H9 (cell line): ENCODE measurements around the gene CHCHD3. TPM values are rescaled to one million over a fixed set of nuclear protein-coding genes. Genes with fewer than 3 reads are reported as not detected.

Experiments
- DNase-seq: peaks from one replicate; pipeline ENCODE4 v3.0.0-alpha.2; 2017
- H2AFZ ChIP-seq: one replicate; pipeline ENCODE4 v1.6.1; 2013; ENCODE audit warnings: mild to moderate bottlenecking, low read length, control low read depth, moderate library complexity
- H2AK5ac ChIP-seq: 2 replicates; pipeline ENCODE4 v1.6.1; 2013; ENCODE audit warnings: low read length, control low read depth, mixed read lengths; ENCODE audit not compliant: insufficient read length
- H2BK120ac ChIP-seq: one replicate; pipeline ENCODE4 v1.6.1; 2013; ENCODE audit warnings: low read depth, mild to moderate bottlenecking, low read length, control low read depth, inconsistent platforms; ENCODE audit not compliant: poor library complexity, severe bottlenecking
- H2BK12ac ChIP-seq: 2 replicates; pipeline ENCODE4 v1.6.1; 2013; ENCODE audit warnings: low read length, control low read depth, mixed read lengths, low read depth; ENCODE audit not compliant: insufficient read length
- H2BK15ac ChIP-seq: 2 replicates; pipeline ENCODE4 v1.6.1; 2013; ENCODE audit warnings: low read depth, low read length, control low read depth
- H2BK20ac ChIP-seq: one replicate; pipeline ENCODE4 v1.6.1; 2013; ENCODE audit warnings: low read depth, mild to moderate bottlenecking, low read length, control low read depth, inconsistent platforms; ENCODE audit not compliant: poor library complexity, severe bottlenecking
- H2BK5ac ChIP-seq: 2 replicates; pipeline ENCODE4 v1.6.1; 2013; ENCODE audit warnings: low read length, control low read depth, mixed read lengths; ENCODE audit not compliant: insufficient read length
- H3K14ac ChIP-seq: 2 replicates; pipeline ENCODE4 v1.6.1; 2013; ENCODE audit warnings: low read length, control low read depth; ENCODE audit not compliant: insufficient read depth
- H3K18ac ChIP-seq: 2 replicates; pipeline ENCODE4 v1.6.1; 2013; ENCODE audit warnings: low read depth, mild to moderate bottlenecking, mixed read lengths, low read length, control low read depth; ENCODE audit not compliant: insufficient read length
- H3K23ac ChIP-seq: 2 replicates; pipeline ENCODE4 v1.6.1; 2013; ENCODE audit warnings: low read length, control low read depth, mixed read lengths, low read depth; ENCODE audit not compliant: insufficient read length
- H3K23me2 ChIP-seq: 2 replicates; pipeline ENCODE4 v1.6.1; 2013; ENCODE audit warnings: low read depth, mild to moderate bottlenecking, mixed read lengths, low read length, control low read depth; ENCODE audit not compliant: insufficient read length, poor library complexity, severe bottlenecking
- H3K27ac ChIP-seq: 2 replicates; pipeline ENCODE4 v1.5.1; 2013; ENCODE audit warnings: low read length, control low read depth, mixed read lengths, low read depth; ENCODE audit not compliant: insufficient read length
- H3K27me3 ChIP-seq: 2 replicates; pipeline ENCODE4 v1.6.1; 2013; ENCODE audit warnings: low read length, control low read depth, inconsistent platforms; ENCODE audit not compliant: insufficient read depth
- H3K4ac ChIP-seq: 2 replicates; pipeline ENCODE4 v1.6.1; 2013; ENCODE audit warnings: low read depth, mild to moderate bottlenecking, control low read depth, inconsistent platforms, low read length, moderate library complexity
- H3K4me1 ChIP-seq: 2 replicates; pipeline ENCODE4 v1.6.1; 2013; ENCODE audit warnings: low read length, control low read depth, inconsistent platforms; ENCODE audit not compliant: insufficient read depth
- H3K4me2 ChIP-seq: 2 replicates; pipeline ENCODE4 v1.6.1; 2013; ENCODE audit warnings: low read length, control low read depth, mixed read lengths; ENCODE audit not compliant: insufficient read length, insufficient read depth
- H3K56ac ChIP-seq: 2 replicates; pipeline ENCODE4 v1.6.1; 2013; ENCODE audit warnings: low read depth, mild to moderate bottlenecking, mixed read lengths, low read length, control low read depth; ENCODE audit not compliant: insufficient read length
- H3K79me1 ChIP-seq: 2 replicates; pipeline ENCODE4 v1.6.1; 2013; ENCODE audit warnings: low read depth, mild to moderate bottlenecking, moderate library complexity, low read length, control low read depth, inconsistent platforms; ENCODE audit not compliant: insufficient read depth, poor library complexity, severe bottlenecking
- H3K79me2 ChIP-seq: 2 replicates; pipeline ENCODE4 v1.6.1; 2013; ENCODE audit warnings: low read length, control low read depth, inconsistent platforms; ENCODE audit not compliant: insufficient read depth
- H3K9ac ChIP-seq: 2 replicates; pipeline ENCODE4 v1.6.1; 2013; ENCODE audit warnings: low read length, control low read depth, mixed read lengths; ENCODE audit not compliant: insufficient read length; ENCODE audit errors: extremely low read depth
- H3K9me3 ChIP-seq: one replicate; pipeline ENCODE4 v1.6.1; 2013; ENCODE audit warnings: low read depth, low read length, inconsistent platforms; ENCODE audit not compliant: control insufficient read depth
- H3T11ph ChIP-seq: one replicate; pipeline ENCODE4 v1.6.1; 2013; ENCODE audit warnings: mild to moderate bottlenecking, low read length, control low read depth, inconsistent platforms
- H4K20me1 ChIP-seq: one replicate; pipeline ENCODE4 v1.6.1; 2013; ENCODE audit not compliant: control insufficient read depth, insufficient read length, insufficient read depth
- H4K5ac ChIP-seq: 2 replicates; pipeline ENCODE4 v1.6.1; 2013; ENCODE audit warnings: low read depth, mild to moderate bottlenecking, mixed read lengths, low read length, control low read depth; ENCODE audit not compliant: insufficient read length
- H4K8ac ChIP-seq: replicated peaks from 2 replicates; pipeline ENCODE4 v1.6.1; 2013; ENCODE audit warnings: low read length, control low read depth, mixed read lengths, low read depth; ENCODE audit not compliant: insufficient read length
- H4K91ac ChIP-seq: 2 replicates; pipeline ENCODE4 v1.6.1; 2013; ENCODE audit warnings: low read depth, mild to moderate bottlenecking, moderate library complexity, mixed read lengths, low read length, control low read depth; ENCODE audit not compliant: insufficient read length
- H3K27ac Mint-ChIP-seq, 3 experiments: 2 replicates in 2 of 3; 3 replicates in 1 of 3; pipeline ENCODE4 v1.8.0; 2020 to 2021; ENCODE audit warnings: mixed read lengths in 3 of 3, mild to moderate bottlenecking in 1 of 3, moderate library complexity in 1 of 3
- H3K27me3 Mint-ChIP-seq: 2 replicates; pipeline ENCODE4 v1.8.0; 2021; ENCODE audit warnings: low read depth, mild to moderate bottlenecking, moderate library complexity, mixed read lengths
- H3K36me3 Mint-ChIP-seq, 3 experiments: 2 replicates in 2 of 3; 3 replicates in 1 of 3; pipeline ENCODE4 v1.8.0; 2020 to 2021; ENCODE audit warnings: low read depth in 3 of 3, mixed read lengths in 3 of 3; ENCODE audit not compliant: insufficient read depth in 1 of 3
- H3K4me1 Mint-ChIP-seq, 2 experiments: 2 replicates each; pipeline ENCODE4 v1.8.0; 2020; ENCODE audit warnings: mixed read lengths in 2 of 2
- H3K4me3 Mint-ChIP-seq, 2 experiments: 2 replicates in 1 of 2; 3 replicates in 1 of 2; pipeline ENCODE4 v1.8.0; 2020 to 2021; ENCODE audit warnings: mild to moderate bottlenecking in 2 of 2, mixed read lengths in 2 of 2, moderate library complexity in 1 of 2
- H3K9me3 Mint-ChIP-seq, 2 experiments: 2 replicates in 1 of 2; 3 replicates in 1 of 2; pipeline ENCODE4 v1.8.0; 2020; ENCODE audit warnings: mild to moderate bottlenecking in 2 of 2, mixed read lengths in 2 of 2, moderate library complexity in 1 of 2
- WGBS: extraction: QIAGEN DNeasy Blood & Tissue Kit; methylation state at CpG from one replicate; pipeline ENCODE4 v1.1.7; 2013; ENCODE audit warnings: missing lambda C conversion rate, low lambda C conversion rate, mixed read lengths; ENCODE audit not compliant: insufficient read length; ENCODE audit errors: extremely low coverage; 5-methylcytosine and 5-hydroxymethylcytosine counted together
- total RNA-seq: library from RNA; stranded (reverse); gene quantifications from 2 replicates; pipeline ENCODE4 v1.2.1, GENCODE V29; 2021
- TF ChIP-seq, protein P1 (sequence below): fragments of 200-600 bp; sonication (generic); conservative IDR thresholded peaks from 3 replicates; pipeline ENCODE4 v1.8.0; 2021; ENCODE audit warnings: antibody characterized with exemption, mild to moderate bottlenecking

CHCHD3 gene
- total RNA-seq, 1 experiment from 2014 or later = 104 TPM

- no peak overlapping the region for H3K4me3 Mint-ChIP-seq
- Histone ChIP-seq H2BK20ac (no peak overlapping the region), H2BK12ac (no peak overlapping the region), H2BK120ac (no peak overlapping the region), H3K9ac (no peak overlapping the region), H2AFZ (no peak overlapping the region), H4K8ac (no peak overlapping the region), H3K14ac (no peak overlapping the region), H3K18ac (no peak overlapping the region), H3K9me3 (no peaks in the 10 kb centered on the region), H3K27ac (no peak overlapping the region), H2BK15ac (no peak overlapping the region), H3K23me2 (no peaks in the 10 kb centered on the region), H3T11ph (no peak overlapping the region), H3K4me1 (no peaks in the 10 kb centered on the region), H2BK5ac (no peak overlapping the region), H3K4ac (no peak overlapping the region), H2AK5ac (no peak overlapping the region), H3K4me2 (no peak overlapping the region), H3K56ac (no peak overlapping the region), H4K20me1 (no peaks in the 10 kb centered on the region), H4K91ac (no peak overlapping the region), H3K79me1 (no peaks in the 10 kb centered on the region), H4K5ac (no peak overlapping the region), H3K23ac (no peak overlapping the region), H3K27me3 (no peaks in the 10 kb centered on the region), H3K79me2 (peaks cover 1% of the 10 kb centered on the region; the same call in 1 of the 2 replicates)
- no peak for DNase-seq
- H3K36me3 Mint-ChIP-seq = peaks cover 0 to 3% (median 3%) of the 10 kb centered on the region in 3 experiments; a peak in 3 of 7 replicates
- H3K4me1 Mint-ChIP-seq = 0 out of 4 replicates have a peak, but pooled peaks cover 0 to 2% of the 10 kb centered on the region in 2 experiments
- WGBS = no CpG with 5 or more reads among the region's 1 CpG
- TF ChIP-seq, protein P1, sequence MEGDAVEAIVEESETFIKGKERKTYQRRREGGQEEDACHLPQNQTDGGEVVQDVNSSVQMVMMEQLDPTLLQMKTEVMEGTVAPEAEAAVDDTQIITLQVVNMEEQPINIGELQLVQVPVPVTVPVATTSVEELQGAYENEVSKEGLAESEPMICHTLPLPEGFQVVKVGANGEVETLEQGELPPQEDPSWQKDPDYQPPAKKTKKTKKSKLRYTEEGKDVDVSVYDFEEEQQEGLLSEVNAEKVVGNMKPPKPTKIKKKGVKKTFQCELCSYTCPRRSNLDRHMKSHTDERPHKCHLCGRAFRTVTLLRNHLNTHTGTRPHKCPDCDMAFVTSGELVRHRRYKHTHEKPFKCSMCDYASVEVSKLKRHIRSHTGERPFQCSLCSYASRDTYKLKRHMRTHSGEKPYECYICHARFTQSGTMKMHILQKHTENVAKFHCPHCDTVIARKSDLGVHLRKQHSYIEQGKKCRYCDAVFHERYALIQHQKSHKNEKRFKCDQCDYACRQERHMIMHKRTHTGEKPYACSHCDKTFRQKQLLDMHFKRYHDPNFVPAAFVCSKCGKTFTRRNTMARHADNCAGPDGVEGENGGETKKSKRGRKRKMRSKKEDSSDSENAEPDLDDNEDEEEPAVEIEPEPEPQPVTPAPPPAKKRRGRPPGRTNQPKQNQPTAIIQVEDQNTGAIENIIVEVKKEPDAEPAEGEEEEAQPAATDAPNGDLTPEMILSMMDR = no peak
- no peaks in the 10 kb centered on the region for H3K9me3 Mint-ChIP-seq
- no peaks in the 10 kb centered on the region for H3K27me3 Mint-ChIP-seq
- H3K27ac Mint-ChIP-seq = peak overlapping the region in 1 of 3 experiments; percentile 22; a peak in 1 of 7 replicates
Measured at GRCh38 chr7:132950725-132951124, 131.2 kb downstream of the CHCHD3 start.
